Fibroblast of the conjunctiva (primary cell): ENCODE data around the gene TNS3.

ENCODE experiments used
- DNase-seq: peaks from one replicate; pipeline ENCODE4 v3.0.0-alpha.2; 2010; ENCODE audit warnings: low read depth

Gene TNS3

GRCh38 chr7:47329320-47329926 lies 252.5 kb downstream of the TNS3 start:
- no peak for DNase-seq

DNA sequence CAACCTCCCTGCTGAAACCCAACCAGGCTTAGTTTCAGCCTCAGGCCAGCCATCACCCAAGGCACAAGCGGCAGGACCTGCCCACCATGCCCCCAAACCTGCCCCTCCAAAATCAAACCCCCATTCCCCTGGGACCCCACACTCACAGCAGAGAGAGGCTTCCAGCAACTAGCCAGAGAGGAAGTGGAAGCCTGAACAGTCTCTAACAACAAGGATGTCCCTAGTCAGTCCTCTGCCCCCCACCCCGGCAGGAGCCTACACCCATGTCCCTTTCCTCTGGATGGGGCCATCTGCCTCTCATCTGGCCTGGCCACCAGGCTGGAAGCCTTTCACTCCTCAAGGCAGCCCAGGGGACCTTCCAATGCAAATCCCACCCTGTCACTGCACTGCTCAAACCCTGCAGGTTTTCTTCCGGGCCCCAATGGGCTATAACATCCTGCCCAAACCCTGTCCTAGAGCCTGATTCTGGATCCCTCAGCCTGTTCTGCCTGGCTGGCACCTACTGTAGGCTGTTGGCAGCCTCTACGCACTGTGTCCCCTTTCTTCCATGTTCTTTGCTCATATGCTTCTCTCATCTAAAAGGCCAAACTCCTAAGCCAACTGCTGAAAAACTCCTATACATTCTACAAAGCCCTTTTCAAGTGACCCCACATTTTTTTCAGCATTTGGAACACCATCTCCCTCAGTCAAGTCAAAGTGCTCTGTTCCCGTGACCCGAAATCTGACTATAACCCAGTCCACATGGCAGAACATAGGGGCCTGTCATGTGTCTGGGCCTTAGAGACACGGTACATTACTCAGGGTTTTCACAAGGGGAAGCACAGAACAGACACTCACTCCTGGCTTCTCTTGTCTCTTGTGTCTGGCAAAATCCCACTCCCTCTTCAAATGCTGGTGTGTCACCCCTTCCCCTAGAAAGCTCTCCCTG lies 253.3 kb downstream of the TNS3 start:
- no peak for DNase-seq

GRCh38 chr7:47327698-47328391 lies 254.1 kb downstream of the TNS3 start:
- DNase-seq, result peak; percentile 59

GRCh38 chr7:47327346-47327697 lies 254.6 kb downstream of the TNS3 start:
- DNase-seq, result no peak

DNA sequence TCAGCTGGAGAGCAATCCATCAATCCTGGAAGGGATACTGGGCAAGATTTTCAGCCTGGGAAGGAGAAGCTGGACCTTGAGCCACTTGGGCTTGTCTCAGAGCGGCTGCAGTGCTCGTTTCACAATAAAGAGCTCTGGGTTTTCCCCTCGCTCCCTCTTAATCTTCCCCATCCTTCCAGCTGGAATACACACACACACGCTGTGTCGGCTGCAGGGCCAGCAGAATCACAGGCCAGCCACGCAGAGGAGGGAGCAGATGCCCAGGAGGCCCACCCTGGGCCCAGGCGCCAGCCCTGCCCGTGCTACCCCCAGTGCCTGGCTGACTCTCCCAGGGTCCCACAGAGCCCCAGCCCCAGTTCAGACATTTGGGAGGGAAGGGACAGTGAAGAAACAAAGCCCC lies 255.1 kb downstream of the TNS3 start:
- DNase-seq, result peak; percentile 21

GRCh38 chr7:47326220-47326619 lies 255.7 kb downstream of the TNS3 start:
- peak; percentile 20 for DNase-seq

GRCh38 chr7:47325337-47325736 lies 256.6 kb downstream of the TNS3 start:
- DNase-seq, result no peak

- DNase-seq, result no peak
These were observed 258.0 kb downstream of the TNS3 start for GRCh38 chr7:47323904-47324303.

DNA sequence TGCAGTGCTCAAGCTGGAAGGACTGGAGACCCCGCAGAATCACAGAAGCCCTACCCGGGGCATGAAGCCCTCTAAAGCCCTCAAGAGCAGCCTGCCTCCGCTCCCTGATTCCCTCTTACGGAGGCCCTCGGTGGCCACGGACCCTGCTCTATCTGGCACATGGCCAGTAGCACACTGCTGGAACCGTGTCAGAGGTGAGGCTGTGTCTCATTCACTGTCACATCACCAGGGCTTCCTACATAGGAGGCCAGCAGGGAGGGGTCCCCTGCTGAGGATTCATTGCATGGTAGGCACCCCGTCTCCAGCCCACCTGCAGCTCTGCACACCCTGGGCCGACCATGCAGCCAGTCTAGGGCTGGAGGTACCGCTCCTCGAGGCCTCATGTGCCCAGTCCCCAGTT lies 259.2 kb downstream of the TNS3 start:
- no peak for DNase-seq

- no peak for DNase-seq
These were observed 261.6 kb downstream of the TNS3 start for GRCh38 chr7:47320296-47320695.

- DNase-seq, result no peak
These were observed 263.3 kb downstream of the TNS3 start for GRCh38 chr7:47318395-47319182.

DNA sequence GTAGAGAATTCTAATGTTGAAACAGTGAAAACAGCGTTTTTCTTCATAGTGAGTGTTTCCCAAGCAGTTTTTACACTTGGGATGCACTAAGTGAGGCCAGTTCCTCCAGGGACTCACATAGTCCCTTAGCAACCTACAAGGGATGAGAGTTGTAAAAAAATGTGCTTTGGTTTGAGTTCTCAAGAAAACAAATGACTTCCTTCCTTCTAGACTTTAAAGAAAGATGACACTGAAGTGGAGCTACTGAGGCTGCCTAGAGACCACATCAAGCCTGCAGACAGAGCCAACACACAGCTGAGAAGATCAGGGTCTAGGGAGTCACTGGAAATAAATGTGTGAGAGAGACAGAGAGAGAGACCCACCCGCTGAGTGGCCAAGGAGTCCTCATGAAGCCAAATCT lies 264.4 kb downstream of the TNS3 start:
- DNase-seq, result no peak

DNA sequence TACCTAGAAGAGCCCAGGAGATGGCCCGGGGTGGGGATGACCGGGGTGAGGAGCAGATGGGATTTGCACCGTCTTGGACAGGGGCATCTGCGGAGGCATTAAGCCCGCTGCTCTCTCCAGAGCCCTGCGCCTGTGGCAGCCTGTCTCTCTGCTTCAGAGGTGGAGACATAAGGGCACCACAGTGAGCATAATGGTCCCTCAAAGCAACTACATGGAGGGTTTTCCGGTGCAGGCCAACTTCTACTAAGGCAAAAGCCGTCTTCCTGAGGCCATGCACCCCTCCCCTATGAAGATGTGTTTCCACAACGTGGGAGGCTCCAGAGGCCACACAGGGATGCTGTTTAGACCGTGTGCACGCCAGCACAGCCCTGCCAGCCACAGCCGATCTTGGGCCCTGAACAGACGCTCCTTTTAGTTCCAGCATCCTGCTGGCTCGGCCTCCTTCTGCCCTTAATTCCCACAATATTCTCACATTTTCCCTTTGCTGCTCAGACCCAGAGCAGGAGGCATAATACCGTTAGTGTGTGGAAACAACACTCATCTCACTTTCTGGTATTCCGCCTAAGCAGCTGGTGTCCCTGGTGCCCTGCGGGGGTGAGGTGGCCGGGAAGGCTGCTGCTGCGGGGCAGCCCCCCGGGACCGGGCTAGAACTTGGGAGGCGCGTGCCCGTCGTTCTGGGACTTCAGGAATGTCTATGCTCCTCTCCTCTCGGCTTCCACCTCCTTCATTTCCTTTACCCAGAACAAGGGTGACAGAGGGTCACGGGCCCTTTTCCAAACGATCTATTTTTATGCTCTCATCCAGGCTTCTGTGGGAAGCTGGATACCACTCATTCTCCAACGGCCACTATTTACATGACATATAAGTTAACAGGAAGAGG lies 266.9 kb downstream of the TNS3 start:
- no peak for DNase-seq

GRCh38 chr7:47314248-47314647 lies 267.7 kb downstream of the TNS3 start:
- DNase-seq, result no peak

DNA sequence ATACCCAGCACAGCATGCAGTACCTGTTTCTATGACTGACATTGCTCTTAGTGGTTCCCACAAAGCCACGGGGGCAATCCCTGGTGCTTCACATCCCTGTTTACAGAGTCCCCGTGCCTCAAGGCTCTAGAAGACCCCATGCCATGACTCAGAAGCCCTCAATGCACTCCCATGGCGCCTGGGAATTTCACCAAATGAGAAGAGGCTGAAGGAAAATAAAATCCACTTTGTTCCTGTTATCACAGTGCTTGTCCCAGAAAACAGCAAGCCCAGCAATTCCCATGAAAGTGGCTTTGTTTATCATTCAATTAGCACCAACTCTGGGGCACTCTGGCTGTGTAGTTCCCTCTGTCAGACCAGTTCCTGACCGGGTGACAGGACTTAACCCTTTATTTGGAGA lies 268.3 kb downstream of the TNS3 start:
- no peak for DNase-seq

- no peak for DNase-seq
These were observed 270.0 kb downstream of the TNS3 start for GRCh38 chr7:47311891-47312290.

DNA sequence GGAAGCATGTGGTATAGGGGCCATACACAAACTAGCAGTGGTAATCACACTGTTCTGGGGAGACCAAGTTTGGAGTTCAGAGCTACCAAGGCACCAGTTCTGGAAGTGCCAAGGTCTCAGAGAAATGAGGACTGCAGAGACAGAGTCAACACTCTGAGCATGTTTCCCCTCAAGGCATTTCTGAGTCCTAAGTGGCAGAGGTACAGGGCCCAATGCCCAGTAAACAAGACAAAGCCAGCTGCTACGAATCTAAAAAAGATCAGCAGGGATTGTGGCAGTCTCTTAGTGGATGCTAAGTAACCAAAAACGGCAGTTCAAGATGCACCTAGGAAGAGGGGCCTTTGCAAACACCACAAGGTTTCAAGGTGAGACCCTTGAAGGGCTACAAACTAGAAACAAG lies 271.9 kb downstream of the TNS3 start:
- no peak for DNase-seq

DNA sequence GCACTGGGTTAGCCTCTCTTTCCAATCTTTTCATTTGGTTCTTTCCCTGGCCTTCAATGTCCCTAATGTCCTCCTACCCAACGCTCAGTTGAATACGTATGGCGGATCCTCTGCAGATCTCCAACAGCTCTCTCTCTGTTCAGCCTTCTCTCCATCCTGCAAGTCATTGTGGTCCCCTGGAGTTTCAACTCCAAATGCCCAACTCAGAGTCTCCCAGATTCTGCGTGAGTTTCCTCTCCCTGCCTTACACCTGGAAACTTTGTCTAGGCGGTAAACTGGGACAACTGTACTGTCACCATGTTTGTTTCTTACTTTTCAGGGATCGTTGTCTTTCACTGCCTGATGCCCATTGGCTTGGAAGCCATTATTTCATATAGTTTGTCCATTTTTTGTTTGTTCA lies 273.1 kb downstream of the TNS3 start:
- DNase-seq, result no peak

DNA sequence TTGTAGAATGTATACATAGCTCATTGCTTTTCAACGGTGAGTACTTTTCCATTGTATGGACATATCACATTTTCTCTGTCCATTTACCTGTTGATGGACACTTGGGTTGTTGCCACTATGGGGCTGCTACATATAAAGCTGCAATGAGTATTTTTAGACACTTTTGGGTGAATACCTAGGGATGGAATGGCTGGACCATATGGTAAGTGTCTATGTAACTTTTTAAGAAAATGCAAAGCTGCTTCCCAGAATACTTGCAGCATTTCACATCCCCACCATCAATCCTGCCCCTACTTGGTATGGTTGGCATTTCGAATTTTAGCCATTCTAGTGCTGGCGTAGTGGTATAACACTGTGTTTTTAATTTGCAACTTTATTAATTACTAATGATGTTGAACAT lies 274.6 kb downstream of the TNS3 start:
- DNase-seq, result no peak

GRCh38 chr7:47304727-47305719 lies 276.9 kb downstream of the TNS3 start:
- DNase-seq, result no peak
